Activated CD8-positive, alpha-beta memory T cell treated with anti-CD3 and anti-CD28 coated beads, Interleukin-2, amount 50 U/mL, for 1 hour (primary cell): ENCODE measurements around the gene ZMYM4.
"Not testable (repeated sequence)": the region's sequence is repeated elsewhere in the genome, so short reads cannot be mapped to it uniquely, and the experiment has no call there.

Experiments
- DNase-seq: peaks from one replicate; pipeline ENCODE4 v3.0.0-alpha.2; 2020; ENCODE audit errors: extremely low read depth

ZMYM4 gene

GRCh38 chr1:35326246-35326866 is 57.8 kb downstream of the ZMYM4 start:
- DNase-seq = no peak

DNA sequence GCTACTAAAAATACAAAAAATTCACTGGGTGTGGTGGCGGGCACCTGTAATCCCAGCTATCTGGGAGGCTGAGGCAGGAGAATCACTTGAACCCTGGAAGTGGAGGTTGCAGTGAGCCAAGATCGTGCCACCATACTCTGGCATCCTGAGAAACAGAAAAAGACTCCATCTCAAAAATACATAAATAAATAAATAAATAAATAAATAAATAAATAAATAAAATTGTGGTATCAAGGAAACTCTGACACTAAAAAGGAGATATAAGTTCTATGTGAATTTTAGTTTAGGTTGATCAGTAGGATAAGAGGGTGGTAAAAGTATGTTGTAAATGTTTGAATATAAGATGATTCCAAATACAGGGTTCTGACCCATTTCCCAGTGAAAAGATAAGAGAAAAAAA is 63.1 kb downstream of the ZMYM4 start:
- DNase-seq = not testable (repeated sequence)

- DNase-seq = no peak
Observed at GRCh38 chr1:35334485-35334884, 66.0 kb downstream of the ZMYM4 start.

DNA sequence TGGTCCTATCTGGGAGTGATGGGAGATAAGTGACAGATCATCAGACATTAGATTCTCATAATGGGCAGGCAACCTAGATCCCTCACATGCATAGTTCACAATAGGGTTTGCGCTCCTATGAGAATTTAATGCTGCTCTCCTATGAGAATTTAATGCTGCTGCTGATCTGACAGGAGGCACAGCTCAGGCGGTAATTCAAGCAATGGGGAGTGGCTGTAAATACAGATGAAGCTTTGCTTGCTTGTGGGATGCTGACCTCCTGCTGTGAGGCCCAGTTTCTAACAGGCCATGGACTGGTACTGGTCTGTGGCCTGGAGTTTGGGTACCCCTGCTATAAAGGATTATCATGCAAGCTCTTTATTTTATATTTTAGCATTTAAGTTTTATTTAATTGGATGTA is 72.0 kb downstream of the ZMYM4 start:
- no peak for DNase-seq

- no peak for DNase-seq
Observed at GRCh38 chr1:35345439-35345981, 77.0 kb downstream of the ZMYM4 start.

GRCh38 chr1:35350872-35351271 is 82.4 kb downstream of the ZMYM4 start:
- DNase-seq = no peak

DNA sequence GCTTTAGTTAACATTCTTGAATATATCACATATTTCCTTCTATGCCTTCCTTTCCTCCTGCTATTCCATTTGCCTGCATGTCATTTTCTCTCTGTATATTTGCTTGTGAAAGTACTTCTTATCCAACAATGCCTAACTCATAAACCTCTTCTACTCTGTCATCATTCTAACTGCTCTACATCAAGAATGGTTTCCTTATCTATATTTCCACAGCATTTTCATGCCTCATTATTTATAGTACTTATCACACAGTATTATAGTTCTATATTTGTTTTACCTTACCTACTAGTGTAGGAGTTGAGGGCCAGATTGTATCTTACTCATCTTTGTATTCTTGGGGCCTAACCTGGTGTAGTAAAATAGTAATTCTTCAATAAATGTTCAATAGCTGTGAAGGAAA is 91.5 kb downstream of the ZMYM4 start:
- DNase-seq = no peak

GRCh38 chr1:35361638-35362037 is 93.1 kb downstream of the ZMYM4 start:
- no peak for DNase-seq

DNA sequence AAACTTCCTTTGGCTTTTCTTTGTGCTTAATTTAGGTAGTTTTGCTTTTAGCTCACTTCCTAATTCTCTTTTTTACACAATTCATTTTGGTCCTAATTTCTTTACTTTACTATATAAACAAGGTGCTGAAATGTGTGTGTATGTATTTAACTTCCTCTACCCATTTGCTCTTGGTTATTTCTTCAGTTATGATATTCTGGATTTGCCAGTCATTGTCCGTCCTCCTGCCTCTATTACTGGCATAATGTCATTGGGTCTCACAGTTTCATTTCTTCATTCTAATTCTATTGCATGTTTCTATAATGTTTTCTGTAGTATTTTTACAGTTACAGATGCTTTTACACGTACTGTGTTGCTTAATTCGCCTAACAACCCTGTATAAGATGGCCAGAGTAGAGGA is 96.2 kb downstream of the ZMYM4 start:
- DNase-seq = no peak

DNA sequence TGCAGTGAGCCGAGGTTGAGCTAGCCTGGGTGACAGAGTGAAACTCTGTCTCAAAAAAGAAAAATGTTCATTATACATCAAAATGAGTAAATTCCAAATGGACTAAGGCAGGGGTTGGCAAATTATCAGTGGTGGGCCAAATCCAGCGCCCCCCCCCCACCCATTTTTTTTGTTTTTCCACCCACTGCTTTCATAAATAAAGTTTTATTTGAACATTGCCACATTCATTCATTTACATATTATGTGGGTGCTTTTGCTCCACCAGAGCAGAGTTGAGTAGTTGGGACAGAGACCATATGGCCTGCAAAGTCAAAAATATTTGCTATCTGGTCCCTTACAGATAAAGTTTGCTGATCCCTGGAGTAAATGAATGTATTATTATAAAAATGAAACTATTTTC is 99.4 kb downstream of the ZMYM4 start:
- no peak for DNase-seq

GRCh38 chr1:35369922-35370671 is 101.6 kb downstream of the ZMYM4 start:
- DNase-seq = no peak

DNA sequence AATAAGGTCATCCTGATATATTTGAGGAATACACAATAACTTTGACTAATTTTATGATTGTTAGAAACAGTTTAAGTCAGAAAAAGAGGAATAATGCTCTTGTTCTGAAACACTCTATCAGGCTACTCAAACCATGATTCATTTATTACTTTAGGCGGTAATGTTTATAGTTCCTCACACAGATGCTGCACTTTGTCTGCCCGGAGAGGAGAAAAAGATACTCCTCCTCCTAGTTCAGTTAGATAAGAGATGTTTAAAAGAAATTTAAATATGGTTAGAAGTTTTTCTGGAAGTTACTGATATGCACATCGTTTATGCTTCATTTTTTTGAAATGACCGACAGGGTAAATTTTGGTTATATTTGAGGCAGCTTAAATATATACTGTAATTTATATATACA is 103.0 kb downstream of the ZMYM4 start:
- DNase-seq = no peak

DNA sequence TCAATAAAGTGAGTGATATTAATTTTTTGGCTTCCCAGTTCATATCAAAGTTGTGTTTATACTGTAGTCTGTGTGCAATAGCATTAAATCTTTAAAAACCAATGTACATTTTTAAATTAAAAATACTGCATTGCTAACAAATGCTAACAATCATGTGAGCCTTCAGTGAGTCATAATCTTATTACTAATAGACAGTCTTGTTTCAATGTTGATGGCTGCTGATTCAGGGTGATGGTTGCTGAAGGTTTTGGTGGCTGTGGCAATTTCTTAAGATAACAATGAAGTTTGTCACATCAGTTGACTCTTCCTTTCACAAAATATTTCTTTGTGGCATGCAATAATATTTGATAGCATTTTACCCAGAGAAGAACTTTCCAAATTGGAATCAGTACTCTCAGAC is 109.0 kb downstream of the ZMYM4 start:
- DNase-seq = no peak

DNA sequence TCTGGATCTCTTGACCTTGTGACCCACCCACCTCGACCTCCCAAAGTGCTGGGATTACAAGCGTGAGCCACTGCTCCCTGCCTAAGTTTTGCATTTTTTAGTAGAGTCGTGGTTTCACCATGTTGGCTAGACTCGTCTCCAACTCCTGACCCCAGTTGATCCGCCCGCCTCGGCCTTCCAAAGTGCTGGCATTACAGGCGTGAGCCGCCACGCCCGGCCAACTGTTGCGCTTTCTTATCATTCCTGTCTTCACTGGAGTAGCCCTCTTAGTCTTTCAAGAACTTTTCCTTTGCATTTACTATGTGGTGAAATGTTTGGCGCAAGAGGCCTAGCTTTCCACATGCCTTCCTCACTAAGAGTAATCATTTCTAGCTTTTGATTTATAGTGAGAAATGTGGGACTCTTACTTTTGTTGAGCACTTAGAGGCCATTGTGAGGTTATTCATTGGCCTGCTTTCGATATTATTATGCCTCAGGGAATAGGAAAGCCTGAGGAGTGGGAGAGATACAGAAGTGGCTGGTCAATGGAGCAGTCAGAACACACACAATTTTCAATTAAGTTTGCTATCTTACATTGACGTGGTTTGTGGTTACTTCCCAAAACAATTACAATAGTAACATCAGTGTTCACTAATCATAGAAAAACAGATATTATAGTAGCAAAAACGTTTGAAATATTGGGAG is 111.0 kb downstream of the ZMYM4 start:
- DNase-seq = no peak

DNA sequence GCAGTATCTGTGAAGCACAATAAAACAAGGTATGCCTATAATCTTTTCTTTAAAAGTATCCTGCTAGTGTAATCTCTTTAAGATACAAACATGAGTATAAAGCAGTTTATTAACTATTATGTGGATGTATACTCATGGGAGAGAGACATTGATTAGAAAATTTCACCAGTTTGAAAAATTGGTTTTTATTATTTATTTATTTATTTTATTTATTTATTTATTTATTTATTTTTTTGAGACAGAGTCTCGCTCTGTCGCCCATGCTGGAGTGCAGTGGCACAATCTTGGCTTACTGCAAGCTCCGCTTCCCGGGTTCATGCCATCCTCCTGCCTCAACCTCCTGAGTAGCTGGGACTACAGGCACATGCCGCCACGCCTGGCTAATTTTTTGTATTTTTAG is 111.6 kb downstream of the ZMYM4 start:
- DNase-seq = not testable (repeated sequence)

DNA sequence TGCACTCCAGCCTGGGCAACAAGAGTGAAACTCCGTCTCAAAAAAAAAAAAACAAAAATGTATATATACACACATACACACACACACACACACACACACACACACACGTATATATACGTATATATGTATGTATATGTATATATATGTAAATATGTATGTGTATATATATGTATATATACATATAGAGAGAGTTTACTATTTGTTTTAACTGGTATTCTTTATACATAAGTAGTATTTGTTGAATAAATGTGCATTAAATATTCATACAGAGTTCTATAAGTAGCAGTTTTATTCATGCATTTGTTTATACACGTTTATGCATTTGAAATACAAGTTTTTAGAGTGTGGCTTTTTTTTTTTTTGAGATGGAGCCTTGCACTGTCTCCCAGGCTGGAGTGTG is 113.6 kb downstream of the ZMYM4 start:
- DNase-seq = no peak

DNA sequence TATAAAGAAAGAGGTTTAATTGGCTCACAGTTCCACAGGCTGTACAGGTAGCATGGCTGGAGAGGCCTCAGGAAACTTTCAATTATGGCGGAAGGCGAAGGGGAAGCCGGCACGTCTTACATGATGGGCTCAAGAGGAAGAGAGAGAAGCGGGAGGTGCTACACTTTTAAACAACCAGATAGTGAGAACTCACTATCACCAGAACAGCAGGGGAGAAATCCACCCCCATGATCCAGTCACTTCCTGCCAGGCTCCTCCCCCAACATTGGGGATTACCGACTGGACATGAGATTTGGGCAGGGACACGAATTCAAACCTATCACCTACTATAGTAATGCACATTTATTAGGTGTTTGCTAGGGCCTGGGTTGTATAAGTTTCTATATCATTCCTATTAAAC is 117.8 kb downstream of the ZMYM4 start:
- DNase-seq = no peak

DNA sequence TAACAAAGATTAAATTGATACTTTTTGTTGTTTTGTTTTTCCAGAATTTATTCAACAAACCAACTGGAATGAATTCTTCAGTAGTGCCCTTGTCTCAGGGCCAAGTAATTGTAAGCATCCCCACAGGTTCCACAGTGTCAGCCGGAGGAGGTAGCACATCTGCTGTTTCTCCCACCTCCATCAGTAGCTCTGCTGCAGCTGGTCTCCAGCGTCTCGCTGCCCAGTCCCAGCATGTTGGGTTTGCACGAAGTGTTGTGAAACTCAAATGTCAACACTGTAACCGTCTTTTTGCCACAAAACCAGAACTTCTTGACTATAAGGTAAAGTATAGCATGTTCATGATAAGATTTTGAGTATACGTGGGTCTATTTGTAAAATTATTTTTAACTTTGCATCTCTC is 118.5 kb downstream of the ZMYM4 start:
- DNase-seq = no peak

- no peak for DNase-seq
Observed at GRCh38 chr1:35390600-35391494, 122.3 kb downstream of the ZMYM4 start.

- no peak for DNase-seq
Observed at GRCh38 chr1:35394386-35394785, 125.9 kb downstream of the ZMYM4 start.

DNA sequence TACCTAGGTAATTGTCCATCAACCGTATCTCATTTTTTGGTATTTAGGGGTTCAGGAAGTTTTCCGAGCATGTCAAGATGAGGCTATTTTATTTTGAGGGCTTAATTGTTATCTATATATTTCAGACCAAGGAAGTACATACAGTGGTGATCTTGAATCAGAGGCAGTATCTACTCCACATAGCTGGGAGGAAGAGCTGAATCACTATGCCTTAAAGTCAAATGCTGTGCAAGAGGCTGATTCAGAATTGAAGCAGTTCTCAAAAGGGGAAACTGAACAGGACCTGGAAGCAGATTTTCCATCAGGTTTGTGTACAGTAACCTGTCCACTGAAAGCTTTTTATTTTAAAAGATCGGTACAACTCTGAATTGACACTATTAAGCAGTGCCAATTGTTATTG is 130.2 kb downstream of the ZMYM4 start:
- no peak for DNase-seq

DNA sequence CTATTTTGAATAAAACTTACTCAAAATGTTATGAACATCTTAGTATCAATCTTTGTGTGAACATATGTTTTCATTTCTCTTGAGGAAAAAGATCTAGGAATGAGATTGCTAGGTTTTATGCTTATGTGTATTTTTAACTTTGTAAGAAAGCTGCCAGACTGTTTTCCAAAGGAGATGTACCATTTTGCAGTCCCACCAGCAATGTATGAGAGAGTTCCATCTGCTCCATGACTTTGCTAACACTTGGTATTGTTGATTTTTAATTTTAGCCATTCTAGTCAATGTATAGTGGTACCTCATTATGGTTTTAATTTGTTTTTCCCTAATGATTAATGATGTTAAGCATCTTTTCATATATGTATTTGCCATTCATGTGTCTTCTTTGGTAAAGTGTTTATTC is 132.5 kb downstream of the ZMYM4 start:
- DNase-seq = no peak
